Measurements from ENCODE around the gene BTBD9. TPM values are rescaled to one million over a fixed set of nuclear protein-coding genes. Genes with fewer than 3 reads are reported as not detected.

BTBD9 gene
- total and polyA plus RNA-seq, 2 donors (not counting 1 experiment from before 2014, with no cell fraction given), result 4.1 to 48.9 TPM

GRCh38 chr6:38656896-38657295 lies 17.2 kb upstream of the BTBD9 start:
- no CpG with 5 or more reads among the region's 1 CpG for WGBS (ENCODE audit: insufficient coverage)

DNA sequence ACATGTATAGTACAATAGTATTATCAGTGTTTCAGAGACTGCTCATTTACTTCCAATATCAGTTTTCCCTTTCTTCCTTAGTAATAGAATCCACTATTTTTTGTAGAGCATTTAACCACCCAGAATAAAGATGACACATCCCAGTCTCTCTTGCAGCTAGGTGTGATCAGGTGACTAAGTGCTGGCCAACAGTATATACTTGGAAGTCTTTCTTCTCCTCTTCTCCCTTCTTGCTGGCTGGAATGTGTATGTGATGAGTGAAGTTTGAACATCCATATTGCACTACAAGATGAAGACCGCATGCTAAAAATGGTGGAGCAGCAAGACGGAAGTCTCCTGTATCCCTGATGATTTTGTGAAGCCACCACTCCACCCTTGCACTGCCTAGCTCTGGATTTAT lies 14.5 kb upstream of the BTBD9 start:
- ChIA-PET CTCF (no interaction called here), POLR2A (no interaction called here)
- intact Hi-C loops (cut with micrococcal nuclease), result no loop called here
- H3K4me1 ChIP-seq (ENCODE audit: control insufficient read depth in 2 of 2, insufficient read depth in 2 of 2, low read length in 2 of 2), result no peaks in the 10 kb centered on the region
- H3K27me3 ChIP-seq (replicated peaks in 1 of 4; ENCODE audit: control extremely low read depth in 1 of 4, control insufficient read depth in 3 of 4, insufficient read depth in 4 of 4, low read length in 3 of 4), result no peaks in the 10 kb centered on the region
- Mint-ChIP-seq H3K27ac (no peak overlapping the region), H3K4me1 (no peaks in the 10 kb centered on the region), H3K27me3 (no peaks in the 10 kb centered on the region), H3K4me3 (no peak overlapping the region), H3K9me3 (ENCODE audit: insufficient read depth) (no peaks in the 10 kb centered on the region)
- WGBS (ENCODE audit: insufficient coverage), result no CpG with 5 or more reads among the region's 2 CpGs
- no peak overlapping the region for H3K27ac ChIP-seq (ENCODE audit: low read length in 2 of 2)
- no peak overlapping the region for H3K4me3 ChIP-seq (ENCODE audit: control extremely low read depth in 1 of 5, extremely low read depth in 1 of 5, insufficient read depth in 1 of 5, low read depth in 2 of 5, low read length in 4 of 5)
- no peak overlapping the region for H3K9ac ChIP-seq (ENCODE audit: low read length)
- no peaks in the 10 kb centered on the region for H3K9me3 ChIP-seq (ENCODE audit: control extremely low read depth in 1 of 3, control insufficient read depth in 2 of 3, insufficient read depth in 1 of 3, low read length in 2 of 3)
- DNase-seq, result no peak
- no peak overlapping the region for H2AFZ ChIP-seq (ENCODE audit: insufficient read depth, low read depth, low read length, poor library complexity, severe bottlenecking)
- H4K20me1 ChIP-seq (ENCODE audit: control insufficient read depth, insufficient read depth, low read length, poor library complexity, severe bottlenecking), result no peaks in the 10 kb centered on the region
- no peaks in the 10 kb centered on the region for H3K79me2 ChIP-seq (ENCODE audit: control insufficient read depth, insufficient read depth, low read length)
- no peak overlapping the region for H3K4me2 ChIP-seq (replicated peaks; ENCODE audit: low read depth, low read length, poor library complexity, severe bottlenecking)
- TF ChIP-seq EZH2 (IDR thresholded peaks at IDR 0.05; ENCODE audit: borderline replicate concordance, insufficient read depth, low read depth, low read length, poor library complexity, severe bottlenecking), result no peak
- TF ChIP-seq CTCF (IDR thresholded peaks at IDR 0.05), result no peak
- no peaks in the 10 kb centered on the region for H3K36me3 ChIP-seq (replicated peaks in 1 of 2; ENCODE audit: control extremely low read depth in 1 of 2, control insufficient read depth in 1 of 2, extremely low read depth in 1 of 2, insufficient read depth in 2 of 2, low read length in 1 of 2)
- ATAC-seq (ENCODE audit: low read depth), result no peak

More at GRCh38 chr6:38656896-38657295, 17.2 kb upstream of the BTBD9 start:
- no peak overlapping the region for H3K4me2 ChIP-seq (replicated peaks; ENCODE audit: low read depth, low read length, poor library complexity, severe bottlenecking)
- Mint-ChIP-seq H3K4me3 (no peak overlapping the region), H3K4me1 (no peaks in the 10 kb centered on the region), H3K27ac (no peak overlapping the region), H3K9me3 (ENCODE audit: insufficient read depth) (no peaks in the 10 kb centered on the region), H3K27me3 (no peaks in the 10 kb centered on the region)
- no peak overlapping the region for H3K9ac ChIP-seq (ENCODE audit: low read length)
- peaks cover 0 to 3% of the 10 kb centered on the region in 2 experiments for H3K36me3 ChIP-seq (replicated peaks in 1 of 2; ENCODE audit: control extremely low read depth in 1 of 2, control insufficient read depth in 1 of 2, extremely low read depth in 1 of 2, insufficient read depth in 2 of 2, low read length in 1 of 2)
- no peak overlapping the region for H3K4me3 ChIP-seq (ENCODE audit: control extremely low read depth in 1 of 5, extremely low read depth in 1 of 5, insufficient read depth in 1 of 5, low read depth in 2 of 5, low read length in 4 of 5)
- no peaks in the 10 kb centered on the region for H4K20me1 ChIP-seq (ENCODE audit: control insufficient read depth, insufficient read depth, low read length, poor library complexity, severe bottlenecking)
- ATAC-seq (ENCODE audit: low read depth) (no peak), DNase-seq (no peak)
- no peak overlapping the region for H3K27ac ChIP-seq (ENCODE audit: low read length in 2 of 2)
- ChIA-PET POLR2A (interaction anchor here (0.5 kb wide), 1 partner anchor 592 kb away, joined by 3 read pairs; no protein-coding TSS in a partner anchor), CTCF (no interaction called here)
- H3K9me3 ChIP-seq (ENCODE audit: control extremely low read depth in 1 of 3, control insufficient read depth in 2 of 3, insufficient read depth in 1 of 3, low read length in 2 of 3), result no peaks in the 10 kb centered on the region
- no peak overlapping the region for H2AFZ ChIP-seq (ENCODE audit: insufficient read depth, low read depth, low read length, poor library complexity, severe bottlenecking)
- H3K79me2 ChIP-seq (ENCODE audit: control insufficient read depth, insufficient read depth, low read length), result no peaks in the 10 kb centered on the region
- intact Hi-C loops (cut with micrococcal nuclease), result no loop called here
- H3K27me3 ChIP-seq (replicated peaks in 1 of 4; ENCODE audit: control extremely low read depth in 1 of 4, control insufficient read depth in 3 of 4, insufficient read depth in 4 of 4, low read length in 3 of 4), result no peaks in the 10 kb centered on the region
- H3K4me1 ChIP-seq (ENCODE audit: control insufficient read depth in 2 of 2, insufficient read depth in 2 of 2, low read length in 2 of 2), result no peaks in the 10 kb centered on the region
- no peak for TF ChIP-seq EZH2 (IDR thresholded peaks at IDR 0.05; ENCODE audit: borderline replicate concordance, insufficient read depth, low read depth, low read length, poor library complexity, severe bottlenecking)
- no peak for TF ChIP-seq CTCF (IDR thresholded peaks at IDR 0.05)

Data from B cell (primary cell).